Aorta (tissue), 5 donors: ENCODE data around the gene ABCD4. TPM values are rescaled to one million over a fixed set of nuclear protein-coding genes. Genes with fewer than 3 reads are reported as not detected.

ENCODE experiments used
- ATAC-seq: fragments of 200-7000 bp; cut with Tn5 transposase; one replicate; pipeline ENCODE4 v1.9.1; 2022; ENCODE audit warnings: moderate library complexity; ENCODE audit not compliant: low FRiP score
- DNase-seq, 2 donors: peaks; one replicate each; pipeline ENCODE4 v3.0.0-alpha.2; 2020
- H3K27ac ChIP-seq, 2 donors: one replicate each; pipeline ENCODE4 v1.5.1; 2013; ENCODE audit warnings: low read length in 2 of 2, mild to moderate bottlenecking in 2 of 2, moderate library complexity in 2 of 2, control low read depth in 1 of 2, inconsistent platforms in 1 of 2, low read depth in 1 of 2
- H3K27me3 ChIP-seq, 2 donors: one replicate each; pipeline ENCODE4 v1.6.1; 2013; ENCODE audit warnings: control low read depth in 1 of 2, low read length in 1 of 2, mild to moderate bottlenecking in 1 of 2, moderate library complexity in 1 of 2; ENCODE audit not compliant: insufficient read depth in 2 of 2, control insufficient read depth in 1 of 2
- H3K36me3 ChIP-seq, 2 donors: one replicate each; pipeline ENCODE4 v1.6.1; 2013; ENCODE audit warnings: control low read depth in 1 of 2, low read length in 1 of 2, mild to moderate bottlenecking in 1 of 2; ENCODE audit not compliant: insufficient read depth in 2 of 2, control insufficient read depth in 1 of 2
- H3K4me1 ChIP-seq, 2 donors: one replicate each; pipeline ENCODE4 v1.6.1; 2013; ENCODE audit warnings: low read length in 2 of 2, control low read depth in 1 of 2, mild to moderate bottlenecking in 1 of 2, moderate library complexity in 1 of 2; ENCODE audit not compliant: insufficient read depth in 2 of 2, control insufficient read depth in 1 of 2
- H3K4me3 ChIP-seq, 2 donors: one replicate each; pipeline ENCODE4 v1.5.1; 2013; ENCODE audit warnings: low read length in 2 of 2, control low read depth in 1 of 2, mild to moderate bottlenecking in 1 of 2
- H3K9me3 ChIP-seq: one replicate; pipeline ENCODE4 v1.6.1; 2013; ENCODE audit warnings: mild to moderate bottlenecking, low read length; ENCODE audit not compliant: control insufficient read depth
- WGBS, 2 donors: extraction: QIAGEN DNeasy Blood & Tissue Kit; methylation state at CpG; one replicate each; pipeline ENCODE4 v1.1.7; 2013; 5-methylcytosine and 5-hydroxymethylcytosine counted together
- intact Hi-C, 2 donors: fragments of 100-400 bp; cut with DNase I; formaldehyde crosslinking; loops; one replicate each; pipeline versions ENCODE4 v1.14.2 to v1.15.0; 2022
- polyA plus RNA-seq, 2 donors: library from polyadenylated mRNA; stranded (reverse); fragments of 200-250 nt; gene quantifications; one replicate each; pipeline ENCODE4 v1.2.3, GENCODE V29; 2013
- total RNA-seq, 2 donors: library from RNA; stranded (reverse); fragmentation: NEBNext Ultra II Directional; extraction: Animal tissue kit (Norgen Biotek cat#: 25700); gene quantifications; one replicate each; pipeline ENCODE4 v1.2.1, GENCODE V29; 2021
- donor health status: healthy with polysubstance abuse.
- donor health status: Bipolar disorder and iron deficiency.
- donor health status: DM: no; HTN: no; CAD: no.
- donor health status: DM: no; HTN: no; CAD: no.
- donor health status: DM: yes; HTN: yes; CAD: no.

ABCD4 gene
- total and polyA plus RNA-seq, 4 donors, result 10.5 to 102 (median 53.9) TPM

GRCh38 chr14:74313601-74314000 is 10.9 kb upstream of the ABCD4 start:
- 70 to 75% methylated on average over 5 of the region's 5 CpGs for WGBS, 2 donors
- Histone ChIP-seq H3K9me3 (no peaks in the 10 kb centered on the region), H3K27me3 (no peaks in the 10 kb centered on the region), H3K27ac (no peak overlapping the region), H3K4me1 (no peaks in the 10 kb centered on the region), H3K36me3 (no peaks in the 10 kb centered on the region), H3K4me3 (no peak overlapping the region)
- intact Hi-C loops, result no loop called here
- ATAC-seq (no peak), DNase-seq (peak in 1 of 2 donors; percentile 7)

DNA sequence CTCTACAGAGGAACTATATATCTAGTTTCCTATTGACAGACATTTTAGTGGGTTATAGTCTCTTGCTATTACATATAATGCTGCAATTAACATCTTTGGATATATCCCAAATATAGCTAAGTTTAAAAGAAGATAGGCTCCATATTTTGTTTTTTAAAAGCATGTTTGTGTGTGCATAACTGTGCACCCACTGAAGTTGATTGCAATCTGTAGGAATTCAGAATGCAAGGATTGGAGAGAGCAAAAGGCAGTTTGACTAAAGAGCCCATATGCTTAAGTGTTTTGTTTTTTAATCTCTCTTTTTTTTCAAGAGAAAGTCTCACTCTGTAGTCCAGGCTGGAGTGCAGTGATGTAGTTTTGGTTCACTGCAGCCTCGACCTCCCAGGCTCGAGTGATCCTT is 9.4 kb upstream of the ABCD4 start:
- Histone ChIP-seq H3K27ac (no peak overlapping the region), H3K9me3 (no peaks in the 10 kb centered on the region), H3K4me3 (no peak overlapping the region), H3K27me3 (no peaks in the 10 kb centered on the region), H3K4me1 (no peaks in the 10 kb centered on the region), H3K36me3 (no peaks in the 10 kb centered on the region)
- 72 to 79% methylated on average over 2 of the region's 2 CpGs for WGBS, 2 donors
- intact Hi-C loops, result no loop called here
- DNase-seq, result no peak
- no peak for ATAC-seq

DNA sequence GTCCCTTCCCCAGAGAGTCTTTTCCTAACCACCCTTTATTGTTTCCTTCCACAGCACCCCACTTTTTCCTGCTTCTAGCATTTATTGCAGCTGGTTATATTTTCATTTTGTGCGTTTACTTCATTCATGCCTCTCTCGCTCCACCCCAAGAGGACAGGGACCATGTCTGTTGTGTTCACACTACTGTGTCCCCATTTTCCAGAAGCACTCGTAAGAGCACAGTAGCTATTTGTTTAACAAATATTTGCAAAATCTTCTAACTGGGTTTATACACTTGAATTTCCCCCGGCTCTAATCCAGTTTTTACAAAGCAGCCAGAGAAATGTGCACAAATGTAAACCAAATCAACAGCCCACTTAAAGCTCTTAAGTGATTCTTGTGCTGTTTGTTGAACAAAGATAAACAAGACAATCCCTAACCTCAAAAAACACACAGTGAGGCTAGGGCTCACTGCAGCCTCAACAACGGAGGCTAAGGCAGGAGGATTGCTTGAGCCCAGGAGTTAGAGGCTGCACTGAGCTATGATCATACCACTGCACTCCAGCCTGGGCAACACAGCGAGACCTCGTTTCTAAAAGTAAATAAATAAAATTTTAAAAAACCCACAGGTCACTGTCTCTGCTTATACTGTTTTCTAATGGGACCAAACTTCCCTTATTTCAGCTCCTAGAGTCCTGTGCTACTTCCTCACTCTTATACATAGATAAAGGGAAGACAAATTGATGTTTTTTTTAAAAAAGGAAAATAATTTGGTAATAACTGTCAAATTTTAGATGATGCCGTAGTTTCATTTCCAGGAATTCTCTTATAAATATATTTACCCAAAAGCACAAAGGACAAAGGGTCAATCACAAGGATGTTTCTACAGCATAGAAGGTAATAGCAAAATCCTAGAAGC is 6.6 kb upstream of the ABCD4 start:
- H3K9me3 ChIP-seq, result no peaks in the 10 kb centered on the region
- H3K27me3 ChIP-seq, result no peaks in the 10 kb centered on the region
- no peaks in the 10 kb centered on the region for H3K36me3 ChIP-seq
- no peaks in the 10 kb centered on the region for H3K4me1 ChIP-seq
- H3K27ac ChIP-seq, result no peak overlapping the region
- ATAC-seq (no peak), DNase-seq (no peak)
- WGBS, 2 donors, result 77 to 78% methylated on average over 8 of the region's 8 CpGs
- intact Hi-C loops, result no loop called here
- H3K4me3 ChIP-seq, result no peak overlapping the region

DNA sequence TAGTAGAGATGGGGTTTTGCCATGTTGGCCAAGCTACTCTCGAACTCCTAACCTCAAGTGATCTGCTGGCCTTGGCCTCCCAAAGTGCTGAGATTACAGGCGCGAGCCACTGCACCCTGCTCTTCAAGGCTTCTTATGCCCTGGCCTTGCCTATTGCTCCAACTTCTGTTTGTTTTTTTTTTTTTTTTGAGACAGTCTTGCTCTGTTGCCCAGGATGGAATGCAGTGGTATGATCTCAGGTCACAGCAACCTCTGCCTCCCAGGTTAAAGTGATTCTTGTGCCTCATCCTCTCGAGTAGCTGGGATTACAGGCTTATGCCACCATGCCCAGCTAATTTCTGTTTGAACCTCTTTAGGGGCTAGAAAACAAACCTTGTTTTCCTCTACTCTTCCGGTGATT is 6.0 kb upstream of the ABCD4 start:
- no peak for ATAC-seq
- Histone ChIP-seq H3K9me3 (no peaks in the 10 kb centered on the region), H3K4me3 (no peak overlapping the region), H3K27ac (no peak overlapping the region), H3K4me1 (no peaks in the 10 kb centered on the region), H3K27me3 (no peaks in the 10 kb centered on the region), H3K36me3 (no peaks in the 10 kb centered on the region)
- intact Hi-C loops, result no loop called here
- DNase-seq, result no peak
- 67 to 70% methylated on average over 5 of the region's 5 CpGs for WGBS, 2 donors

DNA sequence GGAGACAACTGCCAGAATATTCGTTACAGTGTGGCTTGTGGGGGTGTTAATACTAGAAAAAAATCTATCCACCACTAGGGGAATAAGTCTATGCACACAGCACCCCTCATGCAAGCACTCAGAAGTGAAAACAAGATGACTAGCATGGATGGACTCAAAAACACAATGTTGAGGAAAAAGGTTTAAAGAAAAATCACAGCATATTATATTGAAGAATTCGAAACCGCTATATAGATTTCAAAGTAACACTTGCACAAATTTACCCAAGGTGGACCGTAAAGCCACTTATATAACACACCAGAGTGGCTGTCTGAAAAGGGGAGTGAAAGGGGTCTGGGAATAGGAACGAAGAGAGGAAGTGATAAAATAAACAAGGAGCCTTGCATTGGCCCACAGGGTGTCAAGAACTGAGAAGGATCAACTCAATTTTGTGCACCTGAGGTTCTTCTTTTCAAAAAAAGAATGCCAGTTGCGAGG is 544 bp downstream of the ABCD4 start:
- Histone ChIP-seq H3K27ac (peak overlapping the region; percentile 43 to 46), H3K27me3 (no peaks in the 10 kb centered on the region), H3K9me3 (no peaks in the 10 kb centered on the region), H3K4me3 (peak overlapping the region; percentile 68 to 75), H3K36me3 (peaks cover 0 to 7% of the 10 kb centered on the region in 2 donors), H3K4me1 (no peaks in the 10 kb centered on the region)
- DNase-seq, result no peak
- intact Hi-C loops, result no loop called here
- WGBS, 2 donors, result 0% methylated on average over 6 of the region's 6 CpGs
- ATAC-seq, result peak; percentile 83

GRCh38 chr14:74301594-74302151 is 1.1 kb downstream of the ABCD4 start:
- H3K9me3 ChIP-seq, result no peaks in the 10 kb centered on the region
- peak overlapping the region in 1 of 2 donors; percentile 10 for H3K27ac ChIP-seq
- peak in 1 of 2 donors; percentile 55 for DNase-seq
- peaks cover 0 to 7% of the 10 kb centered on the region in 2 donors for H3K36me3 ChIP-seq
- 22 to 26% methylated on average over 22 of the region's 22 CpGs for WGBS, 2 donors
- no peaks in the 10 kb centered on the region for H3K27me3 ChIP-seq
- no peak for ATAC-seq
- H3K4me1 ChIP-seq, result no peaks in the 10 kb centered on the region
- intact Hi-C loops, result no loop called here
- peak overlapping the region; percentile 68 to 75 for H3K4me3 ChIP-seq

DNA sequence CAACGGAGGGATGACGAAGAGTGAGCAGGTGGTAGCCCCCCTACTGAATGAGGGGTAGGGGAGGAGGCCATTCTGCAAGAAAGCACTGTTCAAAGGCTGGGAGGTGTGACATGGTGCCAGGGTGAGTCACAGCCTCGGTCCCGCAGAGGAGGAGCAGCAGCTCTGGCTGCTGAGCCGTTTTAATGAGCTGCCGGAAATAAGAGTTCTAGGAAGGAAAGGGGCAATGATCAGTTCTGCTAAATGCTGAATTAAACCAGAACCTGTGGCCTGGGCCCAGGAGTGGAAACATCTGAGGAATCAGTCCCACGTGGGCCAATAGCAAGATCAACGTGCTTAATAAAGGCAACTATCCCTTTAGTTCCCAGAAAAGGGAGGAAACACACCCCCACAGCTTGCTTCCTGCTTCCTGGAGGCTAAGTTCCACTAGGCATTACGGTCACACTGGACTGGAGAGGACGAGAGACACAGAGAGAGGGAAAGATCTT is 3.6 kb downstream of the ABCD4 start:
- DNase-seq (peak in 1 of 2 donors; percentile 72), ATAC-seq (no peak)
- peaks cover 0 to 11% of the 10 kb centered on the region in 2 donors for H3K36me3 ChIP-seq
- intact Hi-C loops, result no loop called here
- WGBS, 2 donors, result 57 to 72% methylated on average over 10 of the region's 10 CpGs
- no peaks in the 10 kb centered on the region for H3K4me1 ChIP-seq
- no peaks in the 10 kb centered on the region for H3K27me3 ChIP-seq
- H3K9me3 ChIP-seq, result no peaks in the 10 kb centered on the region
- H3K27ac ChIP-seq, result no peak overlapping the region
- no peak overlapping the region for H3K4me3 ChIP-seq

GRCh38 chr14:74297986-74298385 is 4.7 kb downstream of the ABCD4 start:
- 88 to 90% methylated on average over 10 of the region's 10 CpGs for WGBS, 2 donors
- intact Hi-C loops, result no loop called here
- no peak for ATAC-seq

More at GRCh38 chr14:74297986-74298385, 4.7 kb downstream of the ABCD4 start:
- Histone ChIP-seq H3K4me1 (no peaks in the 10 kb centered on the region), H3K27ac (no peak overlapping the region), H3K36me3 (peaks cover 0 to 11% of the 10 kb centered on the region in 2 donors), H3K4me3 (no peak overlapping the region), H3K9me3 (no peaks in the 10 kb centered on the region), H3K27me3 (no peaks in the 10 kb centered on the region)
- peak in 1 of 2 donors; percentile 42 for DNase-seq
